Trophoblast cell (in vitro differentiated cells and primary cell): ENCODE data around the gene HLA-DQA1.

Experiments used
- DNase-seq, 2 donors: peaks; one replicate each; pipeline ENCODE4 v3.0.0-alpha.2; 2016
- H2AFZ ChIP-seq: 2 replicates; pipeline ENCODE4 v1.6.1; 2013; ENCODE audit warnings: low read length, moderate library complexity, mild to moderate bottlenecking; ENCODE audit not compliant: insufficient read depth, poor library complexity
- H2AK5ac ChIP-seq: 2 replicates; pipeline ENCODE4 v1.6.1; 2013; ENCODE audit warnings: mild to moderate bottlenecking, low read length
- H2BK120ac ChIP-seq: 2 replicates; pipeline ENCODE4 v1.6.1; 2013; ENCODE audit warnings: low read length, mild to moderate bottlenecking, moderate library complexity; ENCODE audit not compliant: insufficient read depth, poor library complexity
- H2BK12ac ChIP-seq: 2 replicates; pipeline ENCODE4 v1.6.1; 2013; ENCODE audit warnings: mild to moderate bottlenecking, low read length, moderate library complexity
- H2BK5ac ChIP-seq: 2 replicates; pipeline ENCODE4 v1.6.1; 2013; ENCODE audit warnings: low read length, low read depth, moderate library complexity, mild to moderate bottlenecking; ENCODE audit not compliant: poor library complexity
- H3K14ac ChIP-seq: 2 replicates; pipeline ENCODE4 v1.6.1; 2013; ENCODE audit warnings: mild to moderate bottlenecking, low read length
- H3K18ac ChIP-seq: 2 replicates; pipeline ENCODE4 v1.6.1; 2013; ENCODE audit warnings: mild to moderate bottlenecking, low read length
- H3K23ac ChIP-seq: 2 replicates; pipeline ENCODE4 v1.6.1; 2013; ENCODE audit warnings: low read length
- H3K27ac ChIP-seq: 2 replicates; pipeline ENCODE4 v1.5.1; 2013; ENCODE audit warnings: low read depth, mild to moderate bottlenecking, inconsistent platforms, low read length, moderate library complexity
- H3K27me3 ChIP-seq: 2 replicates; pipeline ENCODE4 v1.6.1; 2013; ENCODE audit warnings: inconsistent platforms, mild to moderate bottlenecking, low read length, moderate library complexity; ENCODE audit not compliant: insufficient read depth
- H3K36me3 ChIP-seq, 2 experiments: 1 replicate in 1 of 2; 2 replicates in 1 of 2; pipeline ENCODE4 v1.6.1; 2013; ENCODE audit warnings: low read length in 2 of 2, mild to moderate bottlenecking in 2 of 2, moderate library complexity in 1 of 2; ENCODE audit not compliant: insufficient read depth in 2 of 2, control insufficient read depth in 1 of 2
- H3K4ac ChIP-seq: 2 replicates; pipeline ENCODE4 v1.6.1; 2013; ENCODE audit warnings: low read depth, mild to moderate bottlenecking, low read length, moderate library complexity
- H3K4me1 ChIP-seq, 2 experiments: 1 replicate in 1 of 2; 2 replicates in 1 of 2; pipeline ENCODE4 v1.6.1; 2013; ENCODE audit warnings: low read length in 2 of 2, mild to moderate bottlenecking in 2 of 2, moderate library complexity in 1 of 2; ENCODE audit not compliant: insufficient read depth in 2 of 2, control insufficient read depth in 1 of 2
- H3K4me2 ChIP-seq: 2 replicates; pipeline ENCODE4 v1.6.1; 2013; ENCODE audit warnings: inconsistent platforms, mild to moderate bottlenecking, low read length, moderate library complexity
- H3K4me3 ChIP-seq: 2 replicates; pipeline ENCODE4 v1.5.1; 2013; ENCODE audit warnings: mild to moderate bottlenecking, low read depth, low read length, inconsistent platforms
- H3K79me1 ChIP-seq: one replicate; pipeline ENCODE4 v1.6.1; 2013; ENCODE audit warnings: low read length
- H3K79me2 ChIP-seq: 2 replicates; pipeline ENCODE4 v1.6.1; 2013; ENCODE audit warnings: low read length, mild to moderate bottlenecking; ENCODE audit not compliant: control insufficient read depth, insufficient read depth, poor library complexity
- H3K9ac ChIP-seq: 2 replicates; pipeline ENCODE4 v1.6.1; 2013; ENCODE audit warnings: mild to moderate bottlenecking, low read length
- H3K9me3 ChIP-seq: 2 replicates; pipeline ENCODE4 v1.6.1; 2013; ENCODE audit warnings: low read depth, mild to moderate bottlenecking, control low read depth, inconsistent platforms, low read length; ENCODE audit not compliant: insufficient read depth
- H4K12ac ChIP-seq: 2 replicates; pipeline ENCODE4 v1.6.1; 2013; ENCODE audit warnings: low read depth, mild to moderate bottlenecking, low read length, moderate library complexity
- H4K8ac ChIP-seq: 2 replicates; pipeline ENCODE4 v1.6.1; 2013; ENCODE audit warnings: low read depth, mild to moderate bottlenecking, low read length, moderate library complexity
- H4K91ac ChIP-seq: one replicate; pipeline ENCODE4 v1.6.1; 2013; ENCODE audit warnings: low read depth, mild to moderate bottlenecking, low read length, moderate library complexity
- WGBS: extraction: QIAGEN DNeasy Blood & Tissue Kit; methylation state at CpG from one replicate; pipeline ENCODE4 v1.1.7; 2013; ENCODE audit warnings: missing lambda C conversion rate; ENCODE audit not compliant: insufficient read length, insufficient coverage; ENCODE audit errors: extremely low coverage; 5-methylcytosine and 5-hydroxymethylcytosine counted together

The HLA-DQA1 gene

GRCh38 chr6:32604434-32604877 is 32.8 kb upstream of the HLA-DQA1 start:
- no peak overlapping the region for H3K4ac ChIP-seq
- WGBS: no CpG with 5 or more reads among the region's 3 CpGs

GRCh38 chr6:32607263-32607987 is 29.8 kb upstream of the HLA-DQA1 start:
- no peaks in the 10 kb centered on the region for H3K27me3 ChIP-seq
- H3K4ac ChIP-seq: no peak overlapping the region
- peaks cover 0 to 2% of the 10 kb centered on the region in 2 experiments for H3K4me1 ChIP-seq
- H4K8ac ChIP-seq: no peak overlapping the region
- H3K18ac ChIP-seq: no peak overlapping the region
- no peak overlapping the region for H2AFZ ChIP-seq
- H3K23ac ChIP-seq: no peak overlapping the region
- H4K91ac ChIP-seq: no peak overlapping the region
- no peak overlapping the region for H2BK120ac ChIP-seq
- no peak overlapping the region for H3K4me2 ChIP-seq
- no peak overlapping the region for H2AK5ac ChIP-seq
- no peak overlapping the region for H2BK12ac ChIP-seq
- no peaks in the 10 kb centered on the region for H3K9me3 ChIP-seq
- H4K12ac ChIP-seq: no peak overlapping the region
- no CpG with 5 or more reads among the region's 4 CpGs for WGBS
- no peaks in the 10 kb centered on the region for H3K79me2 ChIP-seq
- H3K79me1 ChIP-seq: no peaks in the 10 kb centered on the region
- H3K14ac ChIP-seq: no peak overlapping the region
- no peak for DNase-seq
- H3K4me3 ChIP-seq: no peak overlapping the region
- H3K9ac ChIP-seq: no peak overlapping the region
- no peak overlapping the region for H3K27ac ChIP-seq
- H2BK5ac ChIP-seq: no peak overlapping the region
- no peaks in the 10 kb centered on the region for H3K36me3 ChIP-seq

More at GRCh38 chr6:32604434-32604877, 32.8 kb upstream of the HLA-DQA1 start:
- no peak overlapping the region for H2AK5ac ChIP-seq
- no peaks in the 10 kb centered on the region for H3K4me1 ChIP-seq
- no peak overlapping the region for H2AFZ ChIP-seq
- no peak overlapping the region for H2BK12ac ChIP-seq
- H3K27me3 ChIP-seq: no peaks in the 10 kb centered on the region
- H3K36me3 ChIP-seq: no peaks in the 10 kb centered on the region
- no peak overlapping the region for H3K9ac ChIP-seq
- no peak overlapping the region for H4K12ac ChIP-seq
- H3K23ac ChIP-seq: no peak overlapping the region
- no peak overlapping the region for H4K91ac ChIP-seq
- no peaks in the 10 kb centered on the region for H3K79me1 ChIP-seq
- H3K9me3 ChIP-seq: no peaks in the 10 kb centered on the region
- peak in 1 of 2 donors; percentile 34 for DNase-seq
- no peak overlapping the region for H2BK5ac ChIP-seq
- no peak overlapping the region for H3K14ac ChIP-seq
- H3K4me2 ChIP-seq: no peak overlapping the region
- H3K18ac ChIP-seq: no peak overlapping the region
- H4K8ac ChIP-seq: no peak overlapping the region
- H3K79me2 ChIP-seq: no peaks in the 10 kb centered on the region
- H3K27ac ChIP-seq: no peak overlapping the region
- H2BK120ac ChIP-seq: no peak overlapping the region
- H3K4me3 ChIP-seq: no peak overlapping the region

- no peak overlapping the region for H3K18ac ChIP-seq
- no peak overlapping the region for H4K91ac ChIP-seq
- no peaks in the 10 kb centered on the region for H3K79me1 ChIP-seq
- H4K8ac ChIP-seq: no peak overlapping the region
- no peak overlapping the region for H3K9ac ChIP-seq
- H3K9me3 ChIP-seq: no peaks in the 10 kb centered on the region
- H3K36me3 ChIP-seq: no peaks in the 10 kb centered on the region
- H2BK120ac ChIP-seq: no peak overlapping the region
- no peaks in the 10 kb centered on the region for H3K27me3 ChIP-seq
- no peak overlapping the region for H2BK12ac ChIP-seq
- no peak for DNase-seq
- H3K79me2 ChIP-seq: no peaks in the 10 kb centered on the region
- H2BK5ac ChIP-seq: no peak overlapping the region
- no CpG with 5 or more reads among the region's 2 CpGs for WGBS
- H2AFZ ChIP-seq: no peak overlapping the region
- no peak overlapping the region for H3K4me3 ChIP-seq
- no peak overlapping the region for H3K4ac ChIP-seq
- no peak overlapping the region for H2AK5ac ChIP-seq
- no peak overlapping the region for H3K4me2 ChIP-seq
- H3K23ac ChIP-seq: no peak overlapping the region
- no peak overlapping the region for H3K27ac ChIP-seq
- no peak overlapping the region for H4K12ac ChIP-seq
- H3K14ac ChIP-seq: no peak overlapping the region
- peaks cover 0 to 2% of the 10 kb centered on the region in 2 experiments for H3K4me1 ChIP-seq
These were observed 29.3 kb upstream of the HLA-DQA1 start for GRCh38 chr6:32607988-32608298.

- no peaks in the 10 kb centered on the region for H3K9me3 ChIP-seq
- H2AK5ac ChIP-seq: no peak overlapping the region
- H2BK12ac ChIP-seq: no peak overlapping the region
- no peaks in the 10 kb centered on the region for H3K36me3 ChIP-seq
- no peak overlapping the region for H3K18ac ChIP-seq
- no peak overlapping the region for H2BK120ac ChIP-seq
- no peak overlapping the region for H4K8ac ChIP-seq
- no peak overlapping the region for H3K4ac ChIP-seq
- H3K4me1 ChIP-seq: peaks cover 0 to 2% of the 10 kb centered on the region in 2 experiments
- H3K79me1 ChIP-seq: no peaks in the 10 kb centered on the region
- no peak for DNase-seq
- no peak overlapping the region for H4K91ac ChIP-seq
- no peak overlapping the region for H3K4me3 ChIP-seq
- H3K14ac ChIP-seq: no peak overlapping the region
- H2BK5ac ChIP-seq: no peak overlapping the region
- H2AFZ ChIP-seq: no peak overlapping the region
- no peaks in the 10 kb centered on the region for H3K79me2 ChIP-seq
- WGBS: no CpG with 5 or more reads among the region's 3 CpGs
- no peak overlapping the region for H4K12ac ChIP-seq
- no peak overlapping the region for H3K4me2 ChIP-seq
- H3K27me3 ChIP-seq: no peaks in the 10 kb centered on the region
- no peak overlapping the region for H3K27ac ChIP-seq
- H3K23ac ChIP-seq: no peak overlapping the region
- no peak overlapping the region for H3K9ac ChIP-seq
These were observed 28.8 kb upstream of the HLA-DQA1 start for GRCh38 chr6:32608362-32608761.
